Kidney epithelial cell (primary cell): ENCODE measurements around the gene KIAA0753. TPM values are rescaled to one million over a fixed set of nuclear protein-coding genes. Genes with fewer than 3 reads are reported as not detected.

Experiments used
- DNase-seq: peaks from one replicate; pipeline ENCODE4 v3.0.0-alpha.2; 2010; ENCODE audit warnings: low read depth
- H3K27me3 ChIP-seq: 2 replicates; pipeline ENCODE4 v1.6.0; 2011; ENCODE audit warnings: low read length; ENCODE audit not compliant: control insufficient read depth, insufficient read depth
- H3K36me3 ChIP-seq: 2 replicates; pipeline ENCODE4 v1.5.1; 2011; ENCODE audit warnings: low read length; ENCODE audit not compliant: control insufficient read depth, insufficient read depth
- H3K4me3 ChIP-seq: 2 replicates; pipeline ENCODE4 v1.5.1; 2011; ENCODE audit warnings: low read depth, mild to moderate bottlenecking, control low read depth, low read length
- total RNA-seq: library from RNA; depleted of rRNA; stranded (reverse); fragments of >200 nt; gene quantifications from 2 replicates; pipeline ENCODE4 v1.2.3, GENCODE V29; 2015
- TF ChIP-seq, protein P1 (sequence below): IDR thresholded peaks from 2 replicates; pipeline ENCODE4 v1.5.1; 2011; ENCODE audit warnings: mild to moderate bottlenecking, moderate library complexity, low read length, control low read depth, inconsistent platforms; ENCODE audit not compliant: insufficient read depth, poor library complexity, severe bottlenecking

Gene KIAA0753
- total RNA-seq, 1 donor from 2014 or later: 20.2 TPM

DNA sequence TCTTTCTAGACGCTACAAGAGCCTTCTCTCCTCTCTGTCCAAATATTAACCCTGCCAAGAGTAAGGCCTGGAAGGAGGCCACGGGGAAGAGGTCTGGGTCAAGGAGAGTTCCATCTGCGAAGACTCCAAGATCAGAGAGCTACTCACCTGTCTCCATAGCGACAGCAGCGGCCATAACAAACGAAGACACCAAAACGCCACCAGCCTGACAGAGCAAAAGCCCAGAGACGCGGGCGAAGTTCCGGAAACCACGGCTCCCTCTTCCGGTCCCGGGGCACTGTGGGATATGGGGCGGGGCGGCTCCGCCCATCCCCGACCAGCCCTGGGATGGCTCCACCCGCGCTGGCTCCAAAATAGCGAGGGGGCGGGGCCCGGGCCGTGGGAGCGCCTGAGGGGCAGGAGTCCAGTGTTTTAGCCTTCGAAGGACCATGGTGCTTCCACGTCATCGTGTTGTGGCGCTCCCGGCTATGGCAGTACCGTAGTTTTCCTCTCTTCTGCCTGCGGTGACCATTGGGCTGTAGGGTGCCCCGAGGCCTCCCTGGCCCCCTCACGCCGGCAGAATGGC, 10.9 kb upstream of the KIAA0753 start, which contains the start of the genes C17orf100 and MED31:
TSS of gene C17orf100 (plus strand) at position 409 of the 565 bp plus-strand sequence. CDS start at position 561, 152 bp downstream.
TSS of gene MED31 (minus strand) at position 252 of the 565 bp plus-strand sequence. CDS start at position 175, 77 bp downstream.
- Histone ChIP-seq H3K27me3 (peaks cover 15% of the 10 kb centered on the region), H3K4me3 (peak within 1 kb of the TSS; percentile 97), H3K36me3 (no peaks in the 10 kb centered on the region)
- DNase-seq: peak; percentile 59
- TF ChIP-seq, protein P1, sequence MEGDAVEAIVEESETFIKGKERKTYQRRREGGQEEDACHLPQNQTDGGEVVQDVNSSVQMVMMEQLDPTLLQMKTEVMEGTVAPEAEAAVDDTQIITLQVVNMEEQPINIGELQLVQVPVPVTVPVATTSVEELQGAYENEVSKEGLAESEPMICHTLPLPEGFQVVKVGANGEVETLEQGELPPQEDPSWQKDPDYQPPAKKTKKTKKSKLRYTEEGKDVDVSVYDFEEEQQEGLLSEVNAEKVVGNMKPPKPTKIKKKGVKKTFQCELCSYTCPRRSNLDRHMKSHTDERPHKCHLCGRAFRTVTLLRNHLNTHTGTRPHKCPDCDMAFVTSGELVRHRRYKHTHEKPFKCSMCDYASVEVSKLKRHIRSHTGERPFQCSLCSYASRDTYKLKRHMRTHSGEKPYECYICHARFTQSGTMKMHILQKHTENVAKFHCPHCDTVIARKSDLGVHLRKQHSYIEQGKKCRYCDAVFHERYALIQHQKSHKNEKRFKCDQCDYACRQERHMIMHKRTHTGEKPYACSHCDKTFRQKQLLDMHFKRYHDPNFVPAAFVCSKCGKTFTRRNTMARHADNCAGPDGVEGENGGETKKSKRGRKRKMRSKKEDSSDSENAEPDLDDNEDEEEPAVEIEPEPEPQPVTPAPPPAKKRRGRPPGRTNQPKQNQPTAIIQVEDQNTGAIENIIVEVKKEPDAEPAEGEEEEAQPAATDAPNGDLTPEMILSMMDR: no peak

DNA sequence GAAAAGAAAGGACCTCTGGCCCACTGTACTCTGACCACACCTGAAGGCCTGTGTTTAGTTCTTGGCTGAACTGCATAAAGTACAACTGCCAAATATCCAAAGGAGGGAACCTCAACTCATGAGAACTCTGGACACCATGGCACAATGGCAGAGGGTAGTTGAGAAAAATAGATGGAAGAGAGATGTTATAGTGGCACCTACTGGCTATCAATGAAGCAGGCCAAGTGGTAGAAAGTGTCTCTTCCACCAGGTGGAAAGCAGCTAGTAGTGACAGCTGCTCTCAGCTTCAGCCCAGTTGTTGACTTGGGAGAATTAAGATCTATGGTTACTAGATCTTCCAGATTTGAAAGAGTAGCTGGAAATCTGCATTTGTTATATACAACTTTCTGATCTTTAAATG, 7.7 kb upstream of the KIAA0753 start:
- TF ChIP-seq, protein P1: peak; percentile 39
- H3K36me3 ChIP-seq: no peaks in the 10 kb centered on the region
- no peak overlapping the region for H3K4me3 ChIP-seq
- H3K27me3 ChIP-seq: no peaks in the 10 kb centered on the region
- no peak for DNase-seq

DNA sequence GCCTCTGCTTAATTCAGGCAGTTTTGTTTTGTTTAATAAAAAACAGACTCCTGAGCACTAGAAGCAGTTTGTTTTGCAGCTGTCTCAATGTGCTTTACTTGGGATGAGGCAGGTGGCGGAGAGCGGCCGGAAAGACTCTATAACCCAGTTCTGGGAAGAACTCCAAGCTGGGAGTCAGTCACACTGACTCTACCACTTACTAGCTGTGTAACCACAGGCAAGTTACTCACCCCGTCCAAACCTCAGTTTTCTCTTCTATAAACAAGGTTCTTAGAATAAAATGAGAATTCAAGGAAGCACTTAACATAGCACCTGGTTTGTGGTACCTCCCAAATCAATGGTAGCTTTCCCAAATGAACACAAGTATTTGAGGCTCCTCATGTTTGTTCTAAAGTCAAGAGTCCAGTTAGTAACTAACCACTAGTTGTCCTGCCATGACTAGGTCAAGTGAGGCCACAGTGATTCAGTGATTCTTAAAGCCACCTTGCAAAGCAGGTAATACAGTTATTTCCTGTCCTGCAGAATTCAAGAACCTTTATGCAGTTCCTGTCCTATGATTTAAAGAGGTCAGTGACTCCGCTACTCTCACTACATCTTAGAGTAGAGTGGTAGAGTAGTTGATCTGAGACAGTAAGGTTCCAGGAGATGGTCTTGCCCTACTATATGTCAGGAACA, 3.1 kb upstream of the KIAA0753 start:
- Histone ChIP-seq H3K4me3 (no peak overlapping the region), H3K36me3 (no peaks in the 10 kb centered on the region), H3K27me3 (no peaks in the 10 kb centered on the region)
- TF ChIP-seq, protein P1: no peak
- DNase-seq: no peak

DNA sequence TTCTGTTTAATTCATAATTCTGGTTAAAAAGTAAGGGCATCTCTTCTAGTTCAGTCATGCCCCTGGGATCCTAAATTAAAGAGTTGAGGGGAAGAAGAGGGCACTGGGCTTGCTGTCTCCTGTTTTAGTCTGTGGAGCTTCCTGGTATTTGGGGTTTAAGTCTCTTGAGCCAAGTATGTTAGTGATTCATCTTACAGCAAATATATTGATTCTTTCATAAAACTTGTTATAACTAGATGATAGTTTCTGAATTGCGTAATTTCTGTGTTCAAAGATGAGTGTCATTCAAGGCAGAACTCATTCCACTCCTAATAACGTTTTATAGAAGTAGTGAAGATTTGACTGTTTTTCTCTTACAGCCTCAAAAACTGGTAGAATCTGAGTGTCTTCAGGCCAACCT, 2.1 kb upstream of the KIAA0753 start:
- TF ChIP-seq, protein P1: no peak
- Histone ChIP-seq H3K36me3 (no peaks in the 10 kb centered on the region), H3K27me3 (no peaks in the 10 kb centered on the region), H3K4me3 (no peak overlapping the region)
- DNase-seq: no peak

DNA sequence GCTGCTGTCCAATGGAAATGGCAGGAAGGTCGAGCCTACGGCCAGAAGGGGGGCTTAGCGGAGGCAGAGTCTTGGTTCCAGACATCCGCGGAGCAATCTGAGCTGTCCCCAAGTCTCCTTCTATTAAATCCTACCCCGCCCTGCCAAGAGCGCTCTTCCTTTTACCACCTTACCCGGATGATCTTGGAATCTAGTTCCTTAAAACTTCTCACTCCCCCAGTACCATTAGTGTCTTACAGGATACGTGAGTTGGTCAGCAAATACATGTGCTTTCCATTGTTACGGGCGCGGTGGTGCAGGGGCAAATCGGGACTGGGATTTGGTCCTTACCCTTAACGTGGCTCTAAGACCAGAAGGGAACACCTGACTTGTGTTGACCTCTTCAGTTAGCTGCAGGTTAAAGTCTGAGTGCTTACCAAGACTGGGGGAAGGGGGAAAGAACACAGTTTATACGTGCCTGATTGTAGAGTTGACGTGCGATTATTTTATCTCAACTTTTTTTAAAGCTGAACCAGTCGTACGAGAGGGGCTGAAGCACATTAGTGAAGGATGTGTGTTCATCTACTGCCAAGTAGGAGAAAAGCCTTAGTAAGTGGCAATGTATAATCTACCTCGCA, 844 bp upstream of the KIAA0753 start:
- DNase-seq: no peak
- no peaks in the 10 kb centered on the region for H3K27me3 ChIP-seq
- H3K36me3 ChIP-seq: no peaks in the 10 kb centered on the region
- H3K4me3 ChIP-seq: peak overlapping the region; percentile 81
- TF ChIP-seq, protein P1: no peak
